ENCODE measurements around the gene SLC7A7. TPM values are rescaled to one million over a fixed set of nuclear protein-coding genes. Genes with fewer than 3 reads are reported as not detected.
"Not testable (repeated sequence)": the region's sequence is repeated elsewhere in the genome, so short reads cannot be mapped to it uniquely, and the experiment has no call there.

The SLC7A7 gene
- total RNA-seq, 1 donor from 2014 or later: 5.6 TPM

- peak; percentile 7 for TF ChIP-seq CTCF (conservative IDR thresholded peaks at IDR 0.05; ENCODE audit: low read depth, low read length)
- H3K4me3 ChIP-seq (ENCODE audit: low read depth, low read length): peak overlapping the region; percentile 75
- no peak for DNase-seq (ENCODE audit: low read depth)
These were observed 22.0 kb upstream of the SLC7A7 start for GRCh38 chr14:22837114-22837749.

- H3K4me3 ChIP-seq (ENCODE audit: low read depth, low read length): peak within 1 kb of the TSS; percentile 75
- TF ChIP-seq CTCF (conservative IDR thresholded peaks at IDR 0.05; ENCODE audit: low read depth, low read length): peak; percentile 49
- no peak for DNase-seq (ENCODE audit: low read depth)
These were observed 21.3 kb upstream of the SLC7A7 start, which contains the start of gene MMP14 for GRCh38 chr14:22836301-22837113. MMP14 (plus strand) TSS chr14:22836585; CDS start chr14:22836818, 233 bp downstream.

GRCh38 chr14:22835505-22835904 is 20.3 kb upstream of the SLC7A7 start:
- no peak overlapping the region for H3K4me3 ChIP-seq (ENCODE audit: low read depth, low read length)
- no peak for TF ChIP-seq CTCF (conservative IDR thresholded peaks at IDR 0.05; ENCODE audit: low read depth, low read length)
- no peak for DNase-seq (ENCODE audit: low read depth)

DNA sequence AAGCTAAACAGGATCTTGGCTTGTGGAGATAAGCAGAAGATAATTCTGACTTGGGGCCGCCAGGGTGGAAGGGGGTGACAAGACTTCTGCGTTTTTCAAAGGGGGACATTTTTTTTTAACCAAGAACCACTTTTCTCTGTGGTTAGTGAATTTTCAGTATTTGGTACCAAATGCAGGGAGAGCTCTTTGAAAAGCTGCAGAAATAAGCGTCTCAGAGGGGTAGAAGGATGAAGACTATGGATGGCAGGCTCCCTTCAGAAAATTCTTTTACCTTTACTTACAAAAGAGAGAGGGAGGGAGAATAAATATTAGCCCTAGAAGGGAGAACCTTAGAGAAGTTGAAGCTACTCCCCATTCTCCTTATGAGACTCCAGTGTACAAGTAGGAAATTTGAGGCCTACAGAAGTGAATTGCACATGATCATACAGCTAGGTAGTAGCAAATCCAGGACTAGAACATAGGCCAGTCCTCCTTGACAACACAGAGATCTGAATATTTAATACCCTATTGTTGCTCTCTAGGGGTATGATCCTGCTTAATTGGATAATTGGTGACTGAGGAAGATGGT is 15.3 kb upstream of the SLC7A7 start:
- no peak for DNase-seq (ENCODE audit: low read depth)
- TF ChIP-seq CTCF (conservative IDR thresholded peaks at IDR 0.05; ENCODE audit: low read depth, low read length): no peak
- H3K4me3 ChIP-seq (ENCODE audit: low read depth, low read length): peak overlapping the region; percentile 84

DNA sequence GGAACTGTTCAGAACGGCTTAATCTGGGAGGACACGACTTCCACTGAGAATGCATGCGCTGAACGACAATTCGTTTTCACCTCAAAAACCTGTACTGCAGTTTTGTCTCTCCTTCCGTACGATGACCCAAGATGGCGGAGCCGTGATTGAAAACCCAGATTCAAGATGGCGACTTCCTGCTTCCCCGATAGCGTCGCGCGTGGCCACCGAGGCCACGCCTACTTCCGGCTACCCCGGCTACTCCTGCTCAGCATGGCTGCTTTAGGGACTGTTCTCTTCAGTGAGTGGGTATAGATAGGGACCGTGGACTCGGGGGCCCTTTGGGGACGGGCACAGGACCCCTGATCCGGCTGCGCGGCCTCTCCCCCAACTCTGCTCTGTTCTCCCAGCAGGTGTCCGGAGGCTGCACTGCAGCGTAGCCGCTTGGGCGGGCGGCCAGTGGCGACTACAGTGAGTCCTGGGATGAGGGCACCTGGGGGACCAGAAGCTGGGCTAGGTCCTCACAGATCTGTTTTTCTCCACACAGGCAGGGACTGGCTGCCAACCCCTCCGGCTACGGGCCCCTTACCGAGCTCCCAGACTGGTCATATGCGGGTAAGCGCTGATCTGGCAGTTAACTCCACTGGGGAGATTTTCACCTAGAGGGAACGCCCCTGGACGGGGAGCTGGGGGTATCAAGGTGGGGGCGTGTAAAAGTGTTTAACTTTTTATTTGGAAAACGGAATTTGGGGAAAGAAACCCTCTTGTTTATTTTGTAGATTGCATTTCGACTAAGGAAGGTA is 14.6 kb upstream of the SLC7A7 start, which contains the start of gene MRPL52:
TSS of gene MRPL52 (plus strand) at position 227 of the 782 bp plus-strand sequence. CDS start at position 253, 26 bp downstream.
- peak within 1 kb of the TSS; percentile 84 for H3K4me3 ChIP-seq (ENCODE audit: low read depth, low read length)
- TF ChIP-seq CTCF (conservative IDR thresholded peaks at IDR 0.05; ENCODE audit: low read depth, low read length): no peak
- no peak for DNase-seq (ENCODE audit: low read depth)

GRCh38 chr14:22829076-22829660 is 13.9 kb upstream of the SLC7A7 start:
- not testable (repeated sequence) for DNase-seq (ENCODE audit: low read depth)
- peak overlapping the region; percentile 84 for H3K4me3 ChIP-seq (ENCODE audit: low read depth, low read length)
